HG03159 (cell line): Measurements from ENCODE around the gene KLK14.

Source experiments
- ATAC-seq: cut with Tn5 transposase; IDR thresholded peaks from one replicate; pipeline ENCODE4 v1.9.1; 2021; ENCODE audit warnings: mild to moderate bottlenecking, moderate library complexity; ENCODE audit not compliant: unreplicated experiment

The KLK14 gene

DNA sequence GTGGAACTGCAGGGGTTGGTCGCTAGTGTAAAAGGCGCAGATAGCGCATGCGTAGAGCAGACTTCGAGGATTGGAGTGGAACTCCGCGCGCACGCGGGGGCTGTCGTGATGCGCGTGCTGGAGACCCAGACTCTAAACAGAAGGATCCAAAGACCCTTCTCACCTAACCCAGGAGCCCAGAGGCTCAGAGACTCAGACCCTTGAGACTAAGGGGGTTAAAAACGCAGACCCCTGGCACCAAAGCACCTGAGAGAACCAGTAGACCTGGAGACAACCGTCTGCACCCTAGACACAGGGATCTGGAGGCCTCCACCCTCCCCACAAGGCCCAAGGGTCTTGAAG lies 26.1 kb upstream of the KLK14 start:
- peak; percentile 34 for ATAC-seq

DNA sequence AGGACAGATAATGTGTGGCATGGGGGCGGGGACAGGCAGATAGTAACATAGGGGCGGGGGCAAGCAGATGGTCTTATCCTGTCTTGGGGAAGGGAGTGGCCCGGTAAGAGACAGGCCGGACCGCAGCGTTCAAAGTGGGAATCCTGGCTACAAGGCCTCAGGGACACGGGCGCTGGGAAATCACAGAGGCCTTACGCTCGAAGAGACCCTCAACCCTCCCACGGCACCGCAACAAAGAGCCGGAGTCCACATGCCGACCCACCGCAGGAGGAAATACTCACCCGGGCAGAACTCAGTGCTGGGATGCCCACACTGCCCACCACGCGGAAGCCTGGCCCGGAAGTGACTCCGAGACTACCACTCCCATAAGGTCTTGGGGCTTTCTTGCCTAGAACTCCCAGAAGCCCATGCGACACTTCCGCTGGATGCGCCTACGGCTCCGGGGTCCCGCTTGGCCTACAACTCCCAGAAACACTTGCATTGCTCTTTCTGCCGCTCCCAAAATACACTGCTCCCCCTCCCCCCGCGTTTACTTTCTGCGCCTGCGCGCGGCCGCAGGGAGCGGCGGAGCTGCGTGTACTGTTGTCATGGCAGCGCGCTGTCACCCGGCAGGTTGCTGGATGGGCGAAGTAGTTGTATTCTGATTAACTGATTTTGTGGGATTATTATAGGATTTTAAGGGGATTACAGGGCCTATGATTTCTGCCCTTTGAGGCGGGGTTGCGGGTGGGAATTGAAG lies 25.5 kb upstream of the KLK14 start, which contains the start of gene CTU1:
CTU1 (minus strand) TSS at position 344 of the 739 bp plus-strand sequence. CDS start 3,840 bp downstream, outside the sequence.
- peak; percentile 96 for ATAC-seq

DNA sequence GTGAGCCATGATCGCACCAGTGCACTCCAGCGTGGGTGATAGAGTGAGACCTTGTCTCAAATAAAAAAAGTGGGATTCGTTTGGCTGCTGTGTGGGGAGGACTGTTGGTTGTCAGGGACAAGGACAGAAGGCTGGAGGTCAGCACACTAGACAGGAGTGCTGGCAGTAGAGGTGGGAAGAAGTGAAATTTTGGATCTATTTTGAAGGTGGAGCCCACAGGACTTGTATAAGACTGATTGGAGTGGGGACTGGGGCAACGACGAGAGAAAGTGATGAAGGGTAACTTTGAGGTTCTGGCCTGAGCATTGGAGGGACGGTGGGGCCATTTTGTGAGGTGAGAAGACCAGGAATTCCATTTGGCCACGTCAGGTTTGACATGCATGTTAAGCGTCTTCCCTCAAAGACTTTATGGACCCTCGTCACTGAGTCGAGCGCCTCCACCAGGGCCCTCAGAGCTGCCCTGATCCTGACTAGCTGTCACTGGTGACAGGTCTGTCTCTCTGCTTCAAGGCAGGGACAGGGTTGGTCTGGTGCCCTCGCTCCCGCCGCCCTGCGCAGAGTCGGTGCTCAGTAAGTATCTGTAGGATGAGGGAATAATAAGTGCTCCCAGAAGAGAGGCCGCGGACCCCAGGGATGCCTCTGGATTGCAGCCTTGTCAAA lies 24.8 kb upstream of the KLK14 start:
- ATAC-seq: no peak

DNA sequence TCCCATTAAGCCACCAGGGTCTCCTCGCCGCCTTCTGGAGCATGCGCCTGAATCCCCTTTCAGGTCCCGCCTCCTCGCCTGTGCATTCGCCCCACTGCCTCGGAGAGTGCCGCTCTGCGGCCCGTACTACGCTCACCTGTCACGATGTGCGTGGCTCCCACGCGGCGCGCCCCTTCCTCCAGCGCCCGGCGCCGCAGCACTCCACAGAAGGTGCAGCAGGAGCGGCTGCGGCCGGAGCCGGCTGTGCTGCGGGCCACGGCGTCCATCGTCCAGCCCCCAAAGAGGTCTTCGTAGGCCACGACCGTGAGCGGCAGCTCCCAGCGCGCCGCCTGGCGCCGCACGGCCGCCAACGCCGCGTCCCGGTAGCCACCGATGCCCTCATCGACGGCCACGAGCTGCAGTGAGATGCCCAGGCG lies 21.2 kb upstream of the KLK14 start:
- ATAC-seq: no peak

DNA sequence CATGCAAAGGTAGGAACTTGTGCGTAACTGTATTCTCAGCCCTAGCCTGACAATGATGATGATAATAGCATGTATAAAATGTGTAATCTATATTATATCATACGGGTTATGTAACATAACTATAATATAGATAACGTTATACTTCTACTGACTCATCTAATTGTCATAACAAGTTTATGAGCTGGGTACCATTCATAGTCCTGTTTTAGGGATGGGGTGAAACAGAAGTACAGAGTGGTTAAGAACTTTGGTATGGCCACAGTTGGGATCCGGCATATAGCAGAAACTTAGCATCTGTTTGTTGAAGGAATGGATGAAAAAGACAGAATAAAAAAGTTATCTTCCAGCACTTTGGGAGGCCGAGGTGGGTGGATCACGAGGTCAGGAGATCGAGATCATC lies 20.3 kb upstream of the KLK14 start:
- ATAC-seq: no peak

DNA sequence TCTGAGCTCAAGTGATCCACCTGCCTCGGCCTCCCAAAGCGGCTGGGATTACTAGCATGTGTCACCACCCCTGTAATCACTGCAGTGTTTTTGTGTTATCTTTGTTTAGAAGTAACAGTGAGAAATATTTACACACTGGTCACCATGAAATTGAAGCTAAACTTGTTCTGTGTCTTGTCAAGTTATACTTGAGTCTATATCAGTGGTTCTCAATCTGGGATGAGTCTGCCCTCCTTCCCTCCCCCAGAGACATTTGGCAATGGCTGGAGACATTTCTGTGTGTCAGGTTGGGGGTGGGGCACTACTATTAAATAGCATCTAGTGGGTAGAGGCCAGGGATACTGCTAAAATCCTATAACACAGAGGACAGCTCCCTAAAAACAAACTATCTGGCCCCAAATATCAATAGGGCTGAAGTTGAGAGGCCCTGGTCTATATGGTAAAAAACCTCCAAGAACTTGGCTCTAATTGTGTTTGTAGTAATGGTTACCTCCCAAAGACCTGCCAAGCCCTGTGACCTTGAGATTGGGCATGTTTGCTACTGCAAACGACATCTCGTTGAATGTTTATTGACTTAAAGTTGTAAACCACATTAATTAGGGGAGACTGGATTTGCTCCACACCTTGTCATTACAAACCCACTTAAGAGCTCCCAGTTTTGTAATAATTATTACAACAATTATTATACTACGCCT lies 18.6 kb upstream of the KLK14 start:
- ATAC-seq: no peak

DNA sequence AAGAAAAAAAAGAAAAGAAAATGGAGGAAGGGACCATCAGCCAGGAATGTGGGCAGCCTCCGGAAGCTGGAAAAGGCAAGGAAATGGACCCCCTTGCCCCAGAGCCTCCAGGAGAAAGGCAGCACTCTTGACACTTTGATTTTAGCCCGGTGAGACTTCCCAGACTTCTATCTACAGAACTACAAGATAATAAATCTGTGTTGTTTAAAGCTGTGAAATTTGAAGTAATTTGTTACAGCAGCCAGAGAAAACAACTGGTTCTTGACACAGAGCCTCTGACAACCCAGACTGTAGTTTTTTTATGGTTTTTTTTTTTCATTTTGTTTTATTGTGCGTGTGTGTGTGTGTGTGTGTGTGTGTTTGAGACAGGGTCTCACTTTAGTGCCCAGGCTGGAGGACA lies 17.9 kb upstream of the KLK14 start:
- no peak for ATAC-seq

DNA sequence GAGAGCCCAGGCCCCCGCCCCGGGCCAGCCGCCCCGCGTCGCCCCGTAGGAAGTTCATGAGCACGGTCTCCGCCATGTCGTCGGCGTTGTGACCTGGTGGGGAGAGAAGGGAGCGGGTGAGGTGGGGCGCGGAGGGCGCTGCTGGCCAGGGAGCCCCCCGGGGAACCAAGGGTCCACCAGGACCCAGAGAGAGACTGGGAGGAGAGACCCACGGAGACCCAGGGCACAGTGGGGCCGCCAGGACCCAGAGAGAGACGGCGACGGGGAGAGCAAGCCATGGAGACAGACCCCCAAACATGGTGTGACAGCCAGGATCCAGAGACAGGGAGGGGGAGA lies 16.3 kb upstream of the KLK14 start:
- no peak for ATAC-seq

DNA sequence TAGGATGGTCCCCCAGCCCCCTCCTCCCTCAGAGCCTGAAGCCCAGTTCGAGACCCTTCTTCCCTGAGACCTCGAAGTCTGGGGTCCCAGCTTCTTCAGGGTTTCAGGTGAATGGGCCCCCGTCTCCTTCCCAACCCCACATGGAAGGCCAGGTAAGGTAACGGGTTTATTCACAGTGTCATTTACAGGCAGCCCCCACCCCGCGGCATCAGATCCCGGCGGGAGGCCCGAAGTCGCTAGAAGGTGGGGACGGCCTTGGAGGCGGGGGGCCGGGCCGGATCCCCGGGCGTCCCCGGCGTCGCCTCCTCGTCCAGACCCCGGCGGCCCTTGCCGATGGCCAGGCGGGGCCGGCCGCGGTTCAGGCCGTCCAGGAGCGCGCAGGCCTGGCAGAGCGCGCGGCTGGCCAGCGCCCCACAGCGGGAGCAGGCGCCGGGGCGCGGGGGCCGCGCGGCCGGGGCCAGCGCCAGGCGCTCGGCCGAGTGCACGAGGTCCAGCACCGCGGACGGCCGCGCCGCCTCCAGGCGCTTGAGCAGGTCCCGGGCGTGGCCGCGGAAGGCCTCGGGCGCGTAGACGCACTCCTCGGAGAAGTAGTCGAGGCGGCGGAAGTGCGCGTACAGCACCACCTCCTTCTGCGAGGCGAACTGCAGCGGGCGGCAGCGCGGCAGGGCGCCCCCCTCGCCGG lies 15.8 kb upstream of the KLK14 start:
- ATAC-seq: no peak

DNA sequence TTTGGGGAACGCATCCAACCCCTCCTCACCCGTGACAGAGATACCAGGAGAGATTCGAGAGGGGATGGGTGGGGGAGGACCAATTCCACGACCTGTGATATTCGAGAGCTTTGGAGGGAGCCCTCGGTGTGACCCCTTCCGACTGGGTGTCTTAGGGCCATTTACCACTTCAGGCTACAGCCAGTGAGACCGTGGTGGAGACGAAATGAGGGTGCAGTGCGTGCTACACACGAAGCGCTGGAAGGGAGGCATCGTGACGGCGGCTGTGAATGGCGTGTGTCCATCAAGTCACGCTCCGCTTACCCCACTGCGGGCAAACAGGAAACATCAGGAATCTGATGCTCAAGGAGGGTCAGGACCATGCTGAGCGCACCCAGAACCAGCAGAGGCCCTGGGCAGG lies 15.1 kb upstream of the KLK14 start:
- ATAC-seq: no peak

DNA sequence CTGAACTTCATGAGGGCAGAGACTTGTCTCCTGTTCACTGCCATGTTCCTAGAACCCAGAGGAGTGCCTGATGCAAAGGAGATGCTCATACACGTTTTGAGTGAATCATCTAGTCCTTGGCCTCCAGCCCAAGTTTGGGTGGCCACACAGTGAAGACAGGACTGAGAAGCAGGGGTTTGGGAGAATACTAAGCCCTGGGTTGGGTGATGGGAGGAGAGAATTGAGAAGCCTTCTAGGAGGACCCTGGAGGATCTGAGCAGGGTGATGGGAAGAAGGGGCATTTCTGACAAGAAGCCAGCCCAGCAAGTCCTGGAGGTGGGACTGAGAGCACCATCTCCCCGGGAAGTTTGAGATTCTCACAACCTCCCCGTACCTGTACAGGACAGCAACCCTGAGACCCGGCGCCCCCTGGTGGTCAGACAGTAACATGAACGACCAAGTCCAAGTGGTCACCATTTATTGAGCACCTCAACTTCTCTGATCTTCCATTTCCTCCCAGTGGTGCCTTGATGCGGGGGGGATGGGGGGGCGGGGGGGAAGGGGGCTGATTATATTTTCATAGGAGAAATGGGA lies 14.6 kb upstream of the KLK14 start:
- ATAC-seq: no peak

DNA sequence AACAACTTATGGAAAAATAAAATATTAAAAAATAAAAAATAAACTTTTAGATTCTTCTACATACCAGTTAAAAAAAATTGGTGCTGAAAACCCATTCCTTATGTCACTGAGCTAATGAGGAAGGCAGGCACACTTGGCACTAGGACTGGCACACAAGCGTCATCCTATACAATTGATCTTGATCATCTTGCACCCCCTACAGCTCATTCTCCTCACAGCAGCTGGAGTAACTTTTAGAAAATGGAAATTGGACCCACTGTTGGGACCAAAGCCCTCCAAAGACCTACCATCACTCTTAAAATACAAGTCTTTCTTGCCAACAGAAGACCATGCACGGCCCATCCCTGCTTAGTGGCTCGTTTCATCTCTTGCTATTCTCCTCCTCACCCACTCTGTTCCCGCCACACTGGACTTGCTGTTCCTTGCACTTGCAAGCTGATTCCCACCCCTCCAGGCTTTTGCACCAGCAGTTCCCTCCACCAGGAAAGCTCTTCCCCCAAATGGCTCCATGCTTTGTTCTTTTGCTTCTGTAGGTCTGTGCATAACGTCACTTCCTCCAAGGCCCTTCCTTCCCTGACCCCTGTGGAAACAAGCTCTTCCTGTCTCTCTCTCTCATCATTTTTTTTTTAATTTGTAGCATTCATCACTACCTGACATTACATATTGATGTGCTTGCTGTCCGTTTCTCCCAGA lies 13.9 kb upstream of the KLK14 start:
- ATAC-seq: no peak

DNA sequence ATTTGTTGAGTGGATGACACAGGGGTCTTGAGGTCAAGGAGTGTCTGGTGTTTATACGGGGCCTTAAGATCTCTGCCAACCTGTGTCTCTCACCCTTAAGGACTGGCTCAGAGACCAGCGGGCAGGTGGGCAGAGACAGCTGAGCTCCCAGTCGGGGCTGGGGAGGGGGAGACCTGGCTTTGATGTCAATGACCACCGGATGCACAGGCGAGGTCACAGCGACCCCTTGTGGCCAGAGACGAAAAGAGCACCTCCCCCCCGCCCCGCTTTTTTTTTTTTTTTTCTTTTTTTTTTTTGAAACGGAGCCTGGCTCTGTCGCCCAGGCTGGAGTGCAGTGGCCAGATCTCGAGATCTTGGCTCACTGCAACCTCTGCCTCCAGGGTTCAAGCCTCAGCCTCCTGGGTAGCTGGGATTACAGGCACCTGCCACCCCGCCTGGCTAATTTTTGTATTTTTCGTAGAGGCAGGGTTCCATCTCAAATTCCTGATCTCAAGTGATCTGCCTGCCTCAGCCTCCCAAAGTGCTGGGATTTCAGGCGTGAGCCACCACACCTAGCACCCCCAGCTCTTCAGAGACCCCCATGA lies 12.1 kb upstream of the KLK14 start:
- no peak for ATAC-seq

DNA sequence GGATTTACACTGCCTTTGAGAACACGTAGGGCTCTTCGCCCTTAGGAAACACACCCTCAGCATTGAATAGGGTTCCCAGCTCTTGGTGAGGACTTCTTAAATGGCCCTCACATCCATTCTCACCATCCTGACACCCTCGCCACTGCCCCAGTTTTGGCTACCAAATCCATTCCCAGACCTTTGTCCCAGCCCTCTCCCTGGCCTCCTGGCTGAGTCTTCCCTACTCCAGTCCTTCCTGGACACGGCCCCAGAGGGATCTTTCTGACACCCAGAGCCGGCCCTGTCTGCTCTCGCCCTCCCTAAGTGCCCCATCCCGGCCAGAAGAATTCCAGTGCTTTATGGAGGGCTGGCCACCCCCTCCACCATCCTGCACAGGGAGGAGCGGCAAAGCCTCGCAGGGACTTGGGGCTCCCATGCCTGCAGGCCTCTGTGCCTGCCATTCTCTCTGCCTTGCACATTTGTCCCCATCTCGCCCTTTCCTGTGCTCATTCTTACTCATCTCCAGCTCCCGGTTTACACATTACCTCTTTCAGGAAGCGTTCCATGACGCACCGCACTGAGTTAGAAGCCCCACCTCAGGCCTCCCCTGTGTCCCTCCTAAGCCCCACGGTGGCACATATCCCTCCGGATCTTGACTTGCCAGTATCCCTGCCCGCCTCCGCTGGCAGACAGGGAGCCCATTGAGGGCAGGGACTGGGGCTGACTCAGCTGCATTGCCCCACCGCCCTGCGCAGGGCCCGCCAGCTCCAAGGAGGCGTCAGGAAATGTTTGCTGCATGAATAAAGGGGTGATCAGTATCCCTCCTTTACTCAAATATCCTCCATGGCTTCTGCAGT lies 11.0 kb upstream of the KLK14 start:
- ATAC-seq: no peak

DNA sequence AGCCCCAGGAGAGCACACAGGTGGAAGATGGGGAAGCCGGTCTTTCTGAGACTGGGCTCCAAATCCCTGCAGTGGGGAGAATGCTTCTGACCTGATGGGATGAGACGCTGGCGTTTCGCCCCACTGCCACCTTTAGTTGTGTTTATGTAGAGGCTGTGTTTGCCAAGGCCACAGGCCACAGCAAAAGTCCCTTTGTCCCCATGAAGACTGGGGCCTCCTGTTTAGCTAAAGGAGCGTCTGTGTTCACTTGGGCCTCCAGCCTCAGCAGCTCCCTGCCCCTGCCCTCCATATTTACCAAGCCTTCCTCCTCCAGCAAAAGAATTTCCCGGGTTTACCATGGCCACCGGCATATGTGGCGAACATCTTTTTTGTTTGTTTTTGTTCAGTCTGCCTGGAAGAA lies 10.4 kb upstream of the KLK14 start:
- no peak for ATAC-seq

DNA sequence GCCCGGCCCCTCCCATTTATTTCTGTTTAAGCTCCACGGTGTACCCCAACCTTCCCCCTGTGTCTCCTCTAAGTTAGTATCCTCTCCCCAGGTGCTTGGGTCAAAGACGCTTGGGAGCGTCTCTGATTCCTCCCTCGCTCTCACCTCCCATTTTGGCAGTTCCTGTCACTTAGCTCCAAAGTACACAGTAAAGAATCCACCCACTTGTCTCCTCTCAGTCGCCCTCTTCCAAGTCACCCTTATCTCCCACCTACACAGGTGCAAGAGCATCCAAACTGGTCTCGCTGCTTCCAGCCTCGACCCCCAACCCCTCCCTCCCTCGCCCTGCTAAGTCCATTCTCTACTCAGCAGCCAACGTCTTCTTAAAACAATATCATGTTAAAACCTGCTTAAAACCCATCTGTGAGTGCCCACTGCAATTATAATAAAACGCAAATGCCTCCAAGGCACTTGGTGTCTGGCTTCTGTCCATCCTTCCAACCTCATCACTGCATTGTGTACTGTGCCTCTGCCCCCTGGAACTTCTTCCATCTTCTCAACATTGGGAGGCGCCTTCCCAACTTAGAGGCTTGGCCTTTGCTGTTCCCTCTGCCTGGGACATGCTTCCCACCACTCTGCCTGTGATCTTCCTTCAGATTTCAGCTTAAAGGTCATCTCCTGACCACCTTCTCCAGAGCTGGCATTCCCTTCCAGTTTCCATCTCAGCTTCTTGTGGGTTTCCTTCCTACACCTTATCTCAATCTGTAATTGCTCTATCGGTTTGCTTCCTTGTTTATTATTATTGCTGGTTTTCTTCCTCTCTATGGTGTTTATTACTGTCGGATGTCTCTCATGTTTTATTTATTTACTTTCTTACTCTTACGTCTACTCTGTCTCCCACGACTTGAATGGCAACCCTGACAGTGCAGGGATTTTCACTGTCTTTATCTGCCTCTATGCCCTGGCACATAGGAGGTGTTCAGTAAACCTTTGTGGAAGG lies 9.5 kb upstream of the KLK14 start:
- no peak for ATAC-seq

DNA sequence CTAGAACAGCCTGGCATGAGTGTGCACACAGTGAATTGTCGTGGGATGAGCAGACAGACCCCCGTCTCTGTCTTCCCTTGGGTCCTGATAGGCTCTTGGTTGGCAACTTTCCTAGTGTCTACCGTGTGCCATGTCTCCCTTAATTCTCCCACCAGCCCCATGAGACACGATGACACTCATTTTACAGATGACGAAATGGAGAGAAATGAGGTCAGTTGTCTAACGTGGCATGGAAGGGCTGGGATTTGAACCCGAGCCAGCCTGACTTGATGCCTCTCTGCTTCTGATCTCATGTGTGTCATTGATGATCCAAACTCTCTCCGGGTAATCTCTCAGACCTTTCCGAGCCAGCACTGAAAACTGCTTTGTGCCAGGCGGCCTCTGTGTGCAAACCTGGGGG lies 8.4 kb upstream of the KLK14 start:
- no peak for ATAC-seq

DNA sequence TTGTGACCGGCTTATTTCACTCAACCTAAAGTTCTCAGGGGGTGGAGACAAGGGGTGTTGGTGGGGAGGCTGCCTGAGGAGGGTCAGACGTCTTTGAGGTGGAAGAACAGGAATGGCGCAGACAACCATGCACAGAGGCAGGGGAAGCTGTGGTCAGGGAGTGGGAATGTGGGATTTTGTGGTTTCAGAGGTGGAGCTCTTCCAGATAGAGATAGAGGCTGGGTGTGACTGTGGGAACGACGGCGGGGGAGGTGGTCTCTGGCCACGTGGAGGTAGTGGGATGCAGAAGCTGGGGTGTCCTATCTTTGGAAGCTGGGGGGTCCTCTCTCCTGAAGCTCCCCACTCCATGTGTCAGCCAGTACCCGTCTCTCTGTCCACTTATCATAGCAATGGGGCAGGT lies 7.8 kb upstream of the KLK14 start:
- no peak for ATAC-seq
